OCI-LY1 (cell line): ENCODE data around the gene SSH2.

Experiments used
- CTCF ChIP-seq: fragments of 200-600 bp; sonication (generic), shearing (Covaris generic); IDR thresholded peaks from 2 replicates; pipeline ENCODE4 v1.5.1; 2017; ENCODE audit warnings: mild to moderate bottlenecking, antibody characterized with exemption, low read length, moderate library complexity, mixed read lengths
- EZH2 ChIP-seq: fragments of 200-600 bp; sonication (generic), shearing (Covaris generic); IDR thresholded peaks from 2 replicates; pipeline ENCODE4 v1.8.0; 2017; ENCODE audit warnings: borderline replicate concordance, mixed run types, mild to moderate bottlenecking, antibody characterized with exemption, low read length, moderate library complexity, mixed read lengths

GRCh38 chr17:29698837-29699236 is 231.2 kb downstream of the SSH2 start:
- no peak for TF ChIP-seq EZH2
- TF ChIP-seq CTCF, result no peak
